ENCODE data around the gene ZNF641.

- no peak for TF ChIP-seq CTCF (IDR thresholded peaks at IDR 0.05)
- no peak for TF ChIP-seq POLR2A (IDR thresholded peaks at IDR 0.05)
These were observed 29.9 kb upstream of the ZNF641 start for GRCh38 chr12:48380596-48380995.

Data from adrenal gland (tissue), 5 donors.